ENCODE results near the gene PTPRN2.

- TF ChIP-seq CTCF (IDR thresholded peaks at IDR 0.05; ENCODE audit: low read depth, low read length), result no peak
- TF ChIP-seq POLR2A (IDR thresholded peaks at IDR 0.05; ENCODE audit: extremely low read depth, insufficient read length), result no peak
- TF ChIP-seq MAX (IDR thresholded peaks at IDR 0.05; ENCODE audit: low read depth, low read length), result no peak
- TF ChIP-seq MYC (IDR thresholded peaks at IDR 0.05; ENCODE audit: low read depth, low read length), result no peak
Observed at GRCh38 chr7:157886266-157886665, 701.4 kb downstream of the PTPRN2 start.
